SK-N-SH treated with all-trans-retinoic acid at 6 μM for 48 hours (cell line): ENCODE results near the gene PLEKHG4B.

Source experiments
- ARNTL ChIP-seq: fragments of 450-650 bp; formaldehyde crosslinking; IDR thresholded peaks from 2 replicates; pipeline ENCODE4 v1.5.0; 2020; ENCODE audit warnings: low read depth, mild to moderate bottlenecking, moderate library complexity, borderline replicate concordance
- CSDC2 ChIP-seq: fragments of 250-450 bp; sonication (Bioruptor Pico); IDR thresholded peaks from 2 replicates; pipeline ENCODE4 v1.5.0; 2020; ENCODE audit warnings: mild to moderate bottlenecking, moderate library complexity
- OSR1 ChIP-seq: fragments of 250-450 bp; sonication (Bioruptor Pico); IDR thresholded peaks from 2 replicates; pipeline ENCODE4 v1.8.0; 2022; ENCODE audit warnings: moderate library complexity, mild to moderate bottlenecking, inconsistent platforms
- PPARA ChIP-seq: fragments of 250-450 bp; sonication (Bioruptor Pico); IDR thresholded peaks from 2 replicates; pipeline ENCODE4 v1.5.0; 2020; ENCODE audit warnings: mild to moderate bottlenecking, borderline replicate concordance
- RARB ChIP-seq: fragments of 250-450 bp; sonication (Bioruptor Pico); IDR thresholded peaks from 2 replicates; pipeline ENCODE4 v1.8.0; 2021; ENCODE audit warnings: mild to moderate bottlenecking, moderate library complexity
- SNAI2 ChIP-seq: fragments of 250-450 bp; sonication (Bioruptor Pico); IDR thresholded peaks from 2 replicates; pipeline ENCODE4 v1.5.0; 2020; ENCODE audit warnings: mild to moderate bottlenecking, moderate library complexity
- TOX ChIP-seq: fragments of 250-450 bp; sonication (Bioruptor Pico); IDR thresholded peaks from 2 replicates; pipeline ENCODE4 v1.8.0; 2021; ENCODE audit warnings: mild to moderate bottlenecking, moderate library complexity, borderline replicate concordance
- ZC3H10 ChIP-seq: fragments of 250-450 bp; sonication (Bioruptor Pico); IDR thresholded peaks from 2 replicates; pipeline ENCODE4 v1.5.1; 2021; ENCODE audit warnings: mild to moderate bottlenecking, moderate library complexity
- ZFP30 ChIP-seq: fragments of 450-650 bp; formaldehyde crosslinking; IDR thresholded peaks from 2 replicates; pipeline ENCODE4 v1.5.0; 2022; ENCODE audit warnings: mild to moderate bottlenecking, moderate library complexity
- ZNF8 ChIP-seq: fragments of 450-650 bp; formaldehyde crosslinking; IDR thresholded peaks from 2 replicates; pipeline ENCODE4 v1.5.0; 2020; ENCODE audit warnings: mild to moderate bottlenecking, moderate library complexity
- TF ChIP-seq, protein P1 (sequence below): fragments of 250-450 bp; sonication (Bioruptor Pico); IDR thresholded peaks from 2 replicates; pipeline ENCODE4 v1.8.0; 2020; ENCODE audit warnings: mild to moderate bottlenecking, moderate library complexity, borderline replicate concordance
- TF ChIP-seq, protein P2 (sequence below): fragments of 250-450 bp; sonication (Bioruptor Pico); IDR thresholded peaks from 2 replicates; pipeline ENCODE4 v1.5.1; 2020; ENCODE audit warnings: low read depth, mild to moderate bottlenecking, moderate library complexity
- TF ChIP-seq, protein P3 (sequence below): fragments of 250-450 bp; sonication (Bioruptor Pico); IDR thresholded peaks from 2 replicates; pipeline ENCODE4 v1.8.0; 2021; ENCODE audit warnings: low read depth, mild to moderate bottlenecking, moderate library complexity, borderline replicate concordance

DNA sequence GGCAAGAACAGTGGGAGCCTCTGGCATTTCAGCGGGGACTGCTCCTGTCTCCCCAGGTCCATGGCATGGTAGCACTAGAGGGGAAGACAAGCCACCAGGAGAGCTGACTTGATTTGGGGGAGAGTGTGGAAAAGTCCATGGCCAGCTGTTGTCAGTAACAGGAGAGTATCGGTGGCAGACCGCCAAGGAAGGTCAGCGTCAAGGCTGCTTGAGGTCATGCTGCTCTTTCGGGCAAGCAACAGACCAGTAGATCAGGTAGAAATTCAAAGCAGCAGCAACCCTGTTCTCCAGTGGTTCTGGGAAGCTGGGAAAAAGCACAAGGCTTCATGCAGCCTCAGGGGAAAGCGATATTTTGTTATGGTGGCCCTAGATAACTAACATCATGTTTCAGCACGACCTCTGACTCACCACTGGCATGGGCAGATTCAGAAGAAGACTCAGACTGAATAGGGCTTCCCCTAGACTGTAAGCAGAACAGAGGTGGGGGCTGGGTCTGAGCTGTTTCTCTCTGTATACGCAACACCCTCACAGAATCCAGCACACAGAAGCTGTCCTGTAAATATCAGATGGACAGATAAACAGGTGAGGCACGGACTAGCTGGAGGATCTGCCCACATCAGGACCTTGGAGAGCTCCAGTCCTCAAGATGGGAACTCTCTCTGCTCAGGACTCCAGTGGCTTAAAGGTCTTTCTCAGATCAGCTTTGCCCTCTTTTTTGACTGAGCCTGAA, 35.2 kb upstream of the PLEKHG4B start:
- TF ChIP-seq RARB (CRISPR knock-in tag) (no peak), PPARA (no peak), OSR1 (CRISPR knock-in tag) (no peak), ZC3H10 (CRISPR knock-in tag) (no peak), ARNTL (no peak), ZNF8 (CRISPR knock-in tag) (no peak), SNAI2 (CRISPR knock-in tag) (no peak), ZFP30 (no peak), TOX (CRISPR knock-in tag) (no peak), CSDC2 (no peak)
- TF ChIP-seq, protein P1, sequence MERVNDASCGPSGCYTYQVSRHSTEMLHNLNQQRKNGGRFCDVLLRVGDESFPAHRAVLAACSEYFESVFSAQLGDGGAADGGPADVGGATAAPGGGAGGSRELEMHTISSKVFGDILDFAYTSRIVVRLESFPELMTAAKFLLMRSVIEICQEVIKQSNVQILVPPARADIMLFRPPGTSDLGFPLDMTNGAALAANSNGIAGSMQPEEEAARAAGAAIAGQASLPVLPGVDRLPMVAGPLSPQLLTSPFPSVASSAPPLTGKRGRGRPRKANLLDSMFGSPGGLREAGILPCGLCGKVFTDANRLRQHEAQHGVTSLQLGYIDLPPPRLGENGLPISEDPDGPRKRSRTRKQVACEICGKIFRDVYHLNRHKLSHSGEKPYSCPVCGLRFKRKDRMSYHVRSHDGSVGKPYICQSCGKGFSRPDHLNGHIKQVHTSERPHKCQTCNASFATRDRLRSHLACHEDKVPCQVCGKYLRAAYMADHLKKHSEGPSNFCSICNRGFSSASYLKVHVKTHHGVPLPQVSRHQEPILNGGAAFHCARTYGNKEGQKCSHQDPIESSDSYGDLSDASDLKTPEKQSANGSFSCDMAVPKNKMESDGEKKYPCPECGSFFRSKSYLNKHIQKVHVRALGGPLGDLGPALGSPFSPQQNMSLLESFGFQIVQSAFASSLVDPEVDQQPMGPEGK (CRISPR knock-in tag): no peak
- TF ChIP-seq, protein P2, sequence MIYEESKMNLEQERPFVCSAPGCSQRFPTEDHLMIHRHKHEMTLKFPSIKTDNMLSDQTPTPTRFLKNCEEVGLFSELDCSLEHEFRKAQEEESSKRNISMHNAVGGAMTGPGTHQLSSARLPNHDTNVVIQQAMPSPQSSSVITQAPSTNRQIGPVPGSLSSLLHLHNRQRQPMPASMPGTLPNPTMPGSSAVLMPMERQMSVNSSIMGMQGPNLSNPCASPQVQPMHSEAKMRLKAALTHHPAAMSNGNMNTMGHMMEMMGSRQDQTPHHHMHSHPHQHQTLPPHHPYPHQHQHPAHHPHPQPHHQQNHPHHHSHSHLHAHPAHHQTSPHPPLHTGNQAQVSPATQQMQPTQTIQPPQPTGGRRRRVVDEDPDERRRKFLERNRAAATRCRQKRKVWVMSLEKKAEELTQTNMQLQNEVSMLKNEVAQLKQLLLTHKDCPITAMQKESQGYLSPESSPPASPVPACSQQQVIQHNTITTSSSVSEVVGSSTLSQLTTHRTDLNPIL: no peak
- TF ChIP-seq, protein P3, sequence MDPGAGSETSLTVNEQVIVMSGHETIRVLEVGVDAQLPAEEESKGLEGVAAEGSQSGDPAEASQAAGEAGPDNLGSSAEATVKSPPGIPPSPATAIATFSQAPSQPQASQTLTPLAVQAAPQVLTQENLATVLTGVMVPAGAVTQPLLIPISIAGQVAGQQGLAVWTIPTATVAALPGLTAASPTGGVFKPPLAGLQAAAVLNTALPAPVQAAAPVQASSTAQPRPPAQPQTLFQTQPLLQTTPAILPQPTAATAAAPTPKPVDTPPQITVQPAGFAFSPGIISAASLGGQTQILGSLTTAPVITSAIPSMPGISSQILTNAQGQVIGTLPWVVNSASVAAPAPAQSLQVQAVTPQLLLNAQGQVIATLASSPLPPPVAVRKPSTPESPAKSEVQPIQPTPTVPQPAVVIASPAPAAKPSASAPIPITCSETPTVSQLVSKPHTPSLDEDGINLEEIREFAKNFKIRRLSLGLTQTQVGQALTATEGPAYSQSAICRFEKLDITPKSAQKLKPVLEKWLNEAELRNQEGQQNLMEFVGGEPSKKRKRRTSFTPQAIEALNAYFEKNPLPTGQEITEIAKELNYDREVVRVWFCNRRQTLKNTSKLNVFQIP (CRISPR knock-in tag): no peak
